H1 (cell line): ENCODE results near the gene SH3PXD2A. TPM values are rescaled to one million over a fixed set of nuclear protein-coding genes. Genes with fewer than 3 reads are reported as not detected.

Experiments used
- CTCF ChIA-PET: fragments of 300-600 bp; sonication (Branson Sonifier 250); formaldehyde crosslinking; loops from one replicate; lab custom pipeline; 2021; ENCODE audit not compliant: partially characterized antibody; lab: Charles Lee
- POLR2A ChIA-PET: fragments of 300-600 bp; sonication (Branson Sonifier 250); formaldehyde crosslinking; loops from one replicate; lab custom pipeline; 2021; ENCODE audit warnings: inconsistent platforms; ENCODE audit not compliant: partially characterized antibody; lab: Charles Lee
- DNase-seq, 2 experiments: peaks; one replicate each; pipeline versions ENCODE4 v3.0.0 to v3.0.0-alpha.2; 2010 to 2022; ENCODE audit warnings: low spot score in 2 of 2, low read depth in 1 of 2, mixed read lengths in 1 of 2
- FAIRE-seq: peaks from 2 replicates; lab custom pipeline; 2011; peaks lifted over from hg19 to GRCh38; lab: Jason Lieb, UNC
- H2AFZ ChIP-seq: 2 replicates; pipeline ENCODE4 v1.8.1; 2012; ENCODE audit warnings: low read length, inconsistent platforms
- H2AK5ac ChIP-seq: 2 replicates; pipeline ENCODE4 v1.6.1; 2013; ENCODE audit warnings: low read depth, low read length
- H2BK120ac ChIP-seq: replicated peaks from 2 replicates; pipeline ENCODE3; 2013; ENCODE audit warnings: low read depth, low read length, inconsistent platforms
- H2BK12ac ChIP-seq: 2 replicates; pipeline ENCODE4 v1.6.1; 2013; ENCODE audit warnings: low read depth, low read length
- H2BK15ac ChIP-seq: 2 replicates; pipeline ENCODE4 v1.6.1; 2013; ENCODE audit warnings: low read length
- H2BK20ac ChIP-seq: 2 replicates; pipeline ENCODE4 v1.6.1; 2013; ENCODE audit warnings: low read length
- H2BK5ac ChIP-seq: 2 replicates; pipeline ENCODE4 v1.6.1; 2013; ENCODE audit warnings: low read depth, low read length
- H3K14ac ChIP-seq: 2 replicates; pipeline ENCODE4 v1.6.1; 2013; ENCODE audit warnings: inconsistent platforms; ENCODE audit not compliant: insufficient read length
- H3K18ac ChIP-seq: 2 replicates; pipeline ENCODE4 v1.6.1; 2013; ENCODE audit warnings: low read length; ENCODE audit errors: extremely low read depth
- H3K23ac ChIP-seq: 2 replicates; pipeline ENCODE4 v1.6.1; 2013; ENCODE audit warnings: inconsistent platforms; ENCODE audit not compliant: insufficient read length
- H3K23me2 ChIP-seq: 2 replicates; pipeline ENCODE4 v1.6.1; 2013; ENCODE audit warnings: low read depth, low read length
- H3K27ac ChIP-seq: 2 replicates; pipeline ENCODE4 v1.6.1; 2011; ENCODE audit warnings: low read depth, low read length, inconsistent platforms
- H3K27me3 ChIP-seq, 4 experiments: replicated peaks in 1 of 4; 1 replicate in 1 of 4; 2 replicates in 3 of 4; pipeline versions ENCODE4 v1.6.1 to v1.8.1; 2011 to 2013; ENCODE audit warnings: low read length in 3 of 4, mild to moderate bottlenecking in 3 of 4, inconsistent platforms in 2 of 4, mixed read lengths in 2 of 4, moderate library complexity in 1 of 4; ENCODE audit not compliant: control insufficient read depth in 3 of 4, insufficient read depth in 3 of 4; ENCODE audit errors: extremely low read depth in 1 of 4
- H3K36me3 ChIP-seq, 4 experiments: 2 replicates each; pipeline versions ENCODE4 v1.6.1 to v1.8.1; 2011 to 2013; ENCODE audit warnings: mild to moderate bottlenecking in 4 of 4, low read length in 3 of 4, moderate library complexity in 2 of 4, control low read depth in 1 of 4, inconsistent platforms in 1 of 4; ENCODE audit not compliant: insufficient read depth in 4 of 4, control insufficient read depth in 2 of 4
- H3K4ac ChIP-seq: replicated peaks from 2 replicates; pipeline ENCODE3; 2013; ENCODE audit warnings: low read length, low read depth, mixed read lengths, inconsistent platforms; ENCODE audit not compliant: insufficient read length
- H3K4me1 ChIP-seq, 4 experiments: replicated peaks in 1 of 4; 1 replicate in 1 of 4; 2 replicates in 3 of 4; pipeline versions ENCODE4 v1.6.1 to v1.8.1; 2011 to 2013; ENCODE audit warnings: low read length in 3 of 4, inconsistent platforms in 2 of 4, mixed read lengths in 1 of 4; ENCODE audit not compliant: insufficient read depth in 4 of 4, control insufficient read depth in 3 of 4
- H3K4me2 ChIP-seq, 2 experiments: 2 replicates each; pipeline versions ENCODE4 v1.6.1 to v1.8.1; 2011 to 2013; ENCODE audit warnings: low read depth in 2 of 2, low read length in 2 of 2, control low read depth in 1 of 2, inconsistent platforms in 1 of 2, mild to moderate bottlenecking in 1 of 2; ENCODE audit not compliant: insufficient read depth in 1 of 2
- H3K4me3 ChIP-seq, 4 experiments: fragments of 200-600, 300-600 bp in 1 of 4; sonication (generic), shearing (Covaris generic), sonication (Bioruptor Twin) in 1 of 4; 2 replicates each; pipeline versions ENCODE4 v1.5.1 to v1.8.1; 2011 to 2016; ENCODE audit warnings: low read length in 4 of 4, low read depth in 3 of 4, control low read depth in 2 of 4, inconsistent platforms in 2 of 4, mild to moderate bottlenecking in 2 of 4, mixed read lengths in 1 of 4, moderate library complexity in 1 of 4; ENCODE audit not compliant: insufficient read depth in 2 of 4; ENCODE audit errors: extremely low read depth in 1 of 4
- H3K56ac ChIP-seq: replicated peaks from 2 replicates; pipeline ENCODE3; 2013; ENCODE audit warnings: low read depth, mild to moderate bottlenecking, mixed read lengths, low read length, inconsistent platforms; ENCODE audit not compliant: insufficient read length
- H3K79me1 ChIP-seq: 2 replicates; pipeline ENCODE4 v1.6.1; 2013; ENCODE audit warnings: low read depth, low read length, control low read depth
- H3K79me2 ChIP-seq, 2 experiments: 2 replicates each; pipeline versions ENCODE4 v1.6.1 to v1.8.1; 2012 to 2013; ENCODE audit warnings: low read length in 2 of 2, mild to moderate bottlenecking in 2 of 2, inconsistent platforms in 1 of 2; ENCODE audit not compliant: insufficient read depth in 2 of 2, control insufficient read depth in 1 of 2
- H3K9ac ChIP-seq, 4 experiments: replicated peaks in 1 of 4; 1 replicate in 1 of 4; 2 replicates in 3 of 4; pipeline versions ENCODE4 v1.6.1 to v1.8.1; 2011 to 2013; ENCODE audit warnings: low read depth in 3 of 4, low read length in 3 of 4, control low read depth in 2 of 4, mild to moderate bottlenecking in 2 of 4, moderate library complexity in 2 of 4, inconsistent platforms in 1 of 4; ENCODE audit errors: extremely low read depth in 1 of 4
- H3K9me3 ChIP-seq, 2 experiments: 2 replicates each; pipeline versions ENCODE4 v1.6.1 to v1.8.1; 2012 to 2013; ENCODE audit warnings: mild to moderate bottlenecking in 2 of 2, moderate library complexity in 2 of 2, control low read depth in 1 of 2, inconsistent platforms in 1 of 2, low read depth in 1 of 2, low read length in 1 of 2, mixed read lengths in 1 of 2; ENCODE audit not compliant: insufficient read depth in 2 of 2
- H4K20me1 ChIP-seq, 2 experiments: replicated peaks in 1 of 2; 2 replicates each; pipeline versions ENCODE3 to v1.8.1; 2011 to 2013; ENCODE audit warnings: inconsistent platforms in 2 of 2, low read length in 2 of 2, mild to moderate bottlenecking in 1 of 2; ENCODE audit not compliant: insufficient read depth in 2 of 2, control insufficient read depth in 1 of 2
- H4K5ac ChIP-seq: 2 replicates; pipeline ENCODE4 v1.6.1; 2013; ENCODE audit warnings: low read length, low read depth, mixed read lengths, inconsistent platforms; ENCODE audit not compliant: insufficient read length
- H4K8ac ChIP-seq: 2 replicates; pipeline ENCODE4 v1.8.0; 2013; ENCODE audit warnings: mild to moderate bottlenecking, moderate library complexity, low read length, inconsistent platforms; ENCODE audit not compliant: insufficient read depth; ENCODE audit errors: extremely low read depth
- H4K91ac ChIP-seq: replicated peaks from 2 replicates; pipeline ENCODE3; 2013; ENCODE audit warnings: low read length, mixed read lengths, inconsistent platforms; ENCODE audit not compliant: insufficient read length
- CBX8 ChIP-seq: fragments of 300-800, 300-1000 bp; sonication (generic); IDR thresholded peaks from 2 replicates; pipeline ENCODE4 v1.7.1; 2016; ENCODE audit warnings: low read depth, low read length, borderline replicate concordance
- CHD1 ChIP-seq: IDR thresholded peaks from 2 replicates; pipeline ENCODE4 v1.6.1; 2012; ENCODE audit warnings: low read depth, low read length, improper control_type of control experiment
- HDAC2 ChIP-seq, 2 experiments: fragments of 300-600 bp in 1 of 2; sonication (generic) in 1 of 2; IDR thresholded peaks; 2 replicates each; pipeline ENCODE4 v1.6.1; 2011 to 2012; ENCODE audit warnings: low read depth in 2 of 2, low read length in 2 of 2, mild to moderate bottlenecking in 2 of 2, moderate library complexity in 2 of 2, borderline replicate concordance in 1 of 2, inconsistent platforms in 1 of 2
- NRF1 ChIP-seq: IDR thresholded peaks from 2 replicates; pipeline ENCODE4 v1.6.1; 2011; ENCODE audit warnings: mild to moderate bottlenecking, low read depth, low read length, improper control_type of control experiment
- RAD21 ChIP-seq, 2 experiments: IDR thresholded peaks in 1 of 2; conservative IDR thresholded peaks in 1 of 2; 2 replicates each; pipeline ENCODE4 v1.6.1; 2011; ENCODE audit warnings: low read depth in 2 of 2, low read length in 2 of 2, improper control_type of control experiment in 1 of 2, inconsistent platforms in 1 of 2, mild to moderate bottlenecking in 1 of 2, moderate library complexity in 1 of 2
- SIRT6 ChIP-seq: IDR thresholded peaks from one replicate; pipeline ENCODE4 v1.7.1; 2012; ENCODE audit warnings: low read length, inconsistent platforms
- SP2 ChIP-seq: IDR thresholded peaks from 2 replicates; pipeline ENCODE4 v1.6.1; 2012; ENCODE audit warnings: mild to moderate bottlenecking, low read length, inconsistent platforms
- TAF7 ChIP-seq: optimal IDR thresholded peaks from 2 replicates; pipeline ENCODE3; 2011; ENCODE audit warnings: low read depth, mild to moderate bottlenecking, inconsistent platforms, low read length, moderate library complexity, borderline replicate concordance
- TCF12 ChIP-seq: IDR thresholded peaks from 2 replicates; pipeline ENCODE4 v1.6.1; 2011; ENCODE audit warnings: low read depth, mild to moderate bottlenecking, low read length
- WGBS, 2 experiments: shearing (Covaris generic) in 1 of 2; methylation state at CpG; one replicate each; pipeline versions ENCODE4 v1.1.6 to v1.1.7; 2013 to 2015; ENCODE audit warnings: low lambda C conversion rate in 2 of 2, mixed read lengths in 2 of 2, inconsistent platforms in 1 of 2, low coverage in 1 of 2, missing lambda C conversion rate in 1 of 2; ENCODE audit not compliant: insufficient replicate concordance in 2 of 2, insufficient coverage in 1 of 2, insufficient read length in 1 of 2; ENCODE audit errors: extremely low coverage in 1 of 2, missing lambda C conversion rate in 1 of 2; 5-methylcytosine and 5-hydroxymethylcytosine counted together
- polyA plus RNA-seq, 7 experiments: library from polyadenylated mRNA; depleted of rRNA in 3 of 7; stranded (reverse) in 5 of 7; unstranded in 2 of 7; fragments of >200 nt in 5 of 7; fragments of 200-250 nt in 2 of 7; gene quantifications; 1 replicate in 5 of 7; 2 replicates in 1 of 7; 4 replicates in 1 of 7; pipeline versions ENCODE4 v1.2.1 to v1.2.3, GENCODE V29; 2011 to 2013; ENCODE audit warnings: missing spikeins in 2 of 7, mixed read lengths in 2 of 7
- total RNA-seq: library from RNA; stranded (reverse); fragmentation: NEBNext Ultra II Directional; extraction: Animal tissue kit (Norgen Biotek cat#: 25700); gene quantifications from 2 replicates; pipeline ENCODE4 v1.2.1, GENCODE V29; 2021

Gene SH3PXD2A
- total and polyA plus RNA-seq, 2 of the 8 experiments (the other 6 are each of a cell fraction or from before 2014, with no cell fraction given): 5.4 to 16.3 TPM

- Histone ChIP-seq H3K27ac (no peak overlapping the region), H3K23ac (no peak overlapping the region), H3K79me2 (no peaks in the 10 kb centered on the region), H3K36me3 (no peaks in the 10 kb centered on the region), H4K8ac (no peak overlapping the region), H3K79me1 (no peaks in the 10 kb centered on the region), H3K4ac (no peak overlapping the region), H3K56ac (no peak overlapping the region), H2BK12ac (no peak overlapping the region), H2AFZ (no peak overlapping the region), H4K20me1 (no peaks in the 10 kb centered on the region), H4K91ac (no peak overlapping the region), H2BK20ac (no peak overlapping the region), H2BK5ac (no peak overlapping the region), H2BK120ac (no peak overlapping the region), H3K18ac (no peak overlapping the region), H4K5ac (no peak overlapping the region), H3K9ac (no peak overlapping the region), H3K4me1 (peaks cover 5 to 12% (median 6%) of the 10 kb centered on the region in 4 experiments), H2BK15ac (no peak overlapping the region; the same call in 1 of the 2 replicates), H3K4me2 (no peak overlapping the region), H3K27me3 (peaks cover 4 to 31% (median 26%) of the 10 kb centered on the region in 4 experiments; a peak in 6 of 7 replicates), H3K4me3 (no peak overlapping the region), H3K23me2 (peaks cover 15% of the 10 kb centered on the region), H2AK5ac (no peak overlapping the region), H3K14ac (no peak overlapping the region), H3K9me3 (no peaks in the 10 kb centered on the region)
- WGBS, 2 experiments: 89% methylated on average over 5 of the region's 5 CpGs; no CpG with 5 or more reads in 1 of the 2 experiments
- DNase-seq (no peak), FAIRE-seq (no peak)
- CTCF ChIA-PET: interaction anchor here (0.6 to 9.8 kb wide), 30 partner anchors 9 to 259 kb away, joined by 3 to 199 read pairs (median 4); no protein-coding TSS in a partner anchor
- TF ChIP-seq RAD21 (IDR thresholded peaks at IDR 0.05 in 1 of 2, conservative IDR thresholded peaks at IDR 0.05 in 1 of 2; ENCODE audit: low read depth in 2 of 2, low read length in 2 of 2): no peak
- TF ChIP-seq CHD1: no peak
- no peak for TF ChIP-seq TCF12
- TF ChIP-seq SIRT6: no peak
- no peak for TF ChIP-seq SP2
- no peak for TF ChIP-seq TAF7
- no peak for TF ChIP-seq NRF1
- no peak for TF ChIP-seq HDAC2 (IDR thresholded peaks at IDR 0.05; ENCODE audit: borderline replicate concordance in 1 of 2, low read depth in 2 of 2, low read length in 2 of 2)
- TF ChIP-seq CBX8: no peak
- POLR2A ChIA-PET: no interaction called here
These were observed 3.0 kb upstream of the SH3PXD2A start for GRCh38 chr10:103858360-103858759.
